ENCODE measurements around the gene COMMD2.
A peak's percentile ranks its signal among the peaks of the same experiment; 100 is the strongest.

COMMD2 gene

DNA sequence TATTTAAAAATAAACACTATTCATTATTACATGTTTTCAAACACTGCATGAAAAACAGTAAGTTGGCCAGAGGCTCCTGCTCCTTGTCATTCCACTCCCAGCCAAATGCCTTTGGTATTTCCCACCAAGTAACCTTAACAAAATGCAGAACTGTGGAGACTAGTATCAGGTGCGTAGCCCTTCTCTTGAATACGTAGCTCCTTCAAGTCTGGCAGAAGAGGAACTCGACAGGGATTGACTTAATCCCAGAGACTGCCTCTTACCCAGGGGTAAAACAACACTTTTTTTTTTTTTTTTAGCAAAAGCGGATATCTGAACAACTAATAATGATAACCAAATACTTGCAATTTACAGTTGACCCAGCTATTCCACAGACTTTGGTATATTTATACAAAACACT lies 738 bp downstream of the COMMD2 start:
- H3K4me1 ChIP-seq (ENCODE audit: low read length): no peaks in the 10 kb centered on the region
- no peak for DNase-seq
- peaks cover 20% of the 10 kb centered on the region for H3K79me2 ChIP-seq (ENCODE audit: low read length)
- no peaks in the 10 kb centered on the region for H3K9me2 ChIP-seq (replicated peaks; ENCODE audit: insufficient read depth, low read length)
- TF ChIP-seq EZH2 (optimal IDR thresholded peaks at IDR 0.05; ENCODE audit: low read depth, low read length) (no peak), EZH2phosphoT487 (IDR thresholded peaks at IDR 0.05; ENCODE audit: low read length) (no peak)
- H3K27ac ChIP-seq (ENCODE audit: low read length): no peak overlapping the region
- H3K9ac ChIP-seq (ENCODE audit: low read length): peak overlapping the region; percentile 68; the same call in 1 of the 2 replicates
- no peaks in the 10 kb centered on the region for H3K36me3 ChIP-seq (replicated peaks; ENCODE audit: insufficient read depth, low read length)
- H3K4me2 ChIP-seq (ENCODE audit: low read depth, low read length): peak overlapping the region; percentile 64
- no peaks in the 10 kb centered on the region for H4K20me1 ChIP-seq (ENCODE audit: insufficient read depth, low read length)
- peaks cover 4% of the 10 kb centered on the region; the same call in 1 of the 2 replicates for H3F3A ChIP-seq (ENCODE audit: insufficient read depth, low read length)
- H3K27me3 ChIP-seq (replicated peaks; ENCODE audit: insufficient read depth, low read length): no peaks in the 10 kb centered on the region
- peak overlapping the region; percentile 83 for H2AFZ ChIP-seq (ENCODE audit: low read length)
- no peaks in the 10 kb centered on the region for H3K9me3 ChIP-seq (replicated peaks; ENCODE audit: insufficient read depth, low read length)
- H3K4me3 ChIP-seq (ENCODE audit: low read length): peak overlapping the region; percentile 80

DNA sequence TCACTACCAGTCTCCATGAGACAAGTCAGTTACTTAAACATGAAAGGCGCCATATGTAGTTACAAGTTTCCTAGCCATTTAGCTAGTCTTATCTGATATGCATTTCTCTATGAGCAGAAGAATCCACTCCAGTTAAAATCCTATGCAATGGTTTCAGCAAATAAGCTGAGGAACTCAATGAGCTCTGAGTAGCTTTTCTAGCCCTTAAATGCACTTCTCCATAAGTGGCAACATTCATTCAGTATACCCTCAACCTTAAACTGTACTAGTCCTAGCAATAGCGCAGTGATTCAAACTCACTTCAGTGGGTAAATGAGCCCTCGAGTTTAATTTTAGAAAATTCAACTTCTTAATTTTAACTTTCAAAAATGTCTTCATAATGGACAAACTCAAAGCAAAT lies 7.7 kb downstream of the COMMD2 start:
- TF ChIP-seq EZH2 (optimal IDR thresholded peaks at IDR 0.05; ENCODE audit: low read depth, low read length) (no peak), EZH2phosphoT487 (IDR thresholded peaks at IDR 0.05; ENCODE audit: low read length) (no peak)
- TF ChIP-seq, protein P1, sequence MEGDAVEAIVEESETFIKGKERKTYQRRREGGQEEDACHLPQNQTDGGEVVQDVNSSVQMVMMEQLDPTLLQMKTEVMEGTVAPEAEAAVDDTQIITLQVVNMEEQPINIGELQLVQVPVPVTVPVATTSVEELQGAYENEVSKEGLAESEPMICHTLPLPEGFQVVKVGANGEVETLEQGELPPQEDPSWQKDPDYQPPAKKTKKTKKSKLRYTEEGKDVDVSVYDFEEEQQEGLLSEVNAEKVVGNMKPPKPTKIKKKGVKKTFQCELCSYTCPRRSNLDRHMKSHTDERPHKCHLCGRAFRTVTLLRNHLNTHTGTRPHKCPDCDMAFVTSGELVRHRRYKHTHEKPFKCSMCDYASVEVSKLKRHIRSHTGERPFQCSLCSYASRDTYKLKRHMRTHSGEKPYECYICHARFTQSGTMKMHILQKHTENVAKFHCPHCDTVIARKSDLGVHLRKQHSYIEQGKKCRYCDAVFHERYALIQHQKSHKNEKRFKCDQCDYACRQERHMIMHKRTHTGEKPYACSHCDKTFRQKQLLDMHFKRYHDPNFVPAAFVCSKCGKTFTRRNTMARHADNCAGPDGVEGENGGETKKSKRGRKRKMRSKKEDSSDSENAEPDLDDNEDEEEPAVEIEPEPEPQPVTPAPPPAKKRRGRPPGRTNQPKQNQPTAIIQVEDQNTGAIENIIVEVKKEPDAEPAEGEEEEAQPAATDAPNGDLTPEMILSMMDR (IDR thresholded peaks at IDR 0.05; ENCODE audit: low read length): no peak
- no peaks in the 10 kb centered on the region for H3F3A ChIP-seq (ENCODE audit: insufficient read depth, low read length)
- H4K20me1 ChIP-seq (ENCODE audit: insufficient read depth, low read length): no peaks in the 10 kb centered on the region
- H3K79me2 ChIP-seq (ENCODE audit: low read length): no peaks in the 10 kb centered on the region
- H3K9me3 ChIP-seq (replicated peaks; ENCODE audit: insufficient read depth, low read length): no peaks in the 10 kb centered on the region
- no peaks in the 10 kb centered on the region for H3K4me1 ChIP-seq (ENCODE audit: low read length)
- DNase-seq: no peak
- H3K27ac ChIP-seq (ENCODE audit: low read length): no peak overlapping the region
- no peaks in the 10 kb centered on the region for H3K9me2 ChIP-seq (replicated peaks; ENCODE audit: insufficient read depth, low read length)
- H3K27me3 ChIP-seq (replicated peaks; ENCODE audit: insufficient read depth, low read length): no peaks in the 10 kb centered on the region
- no peak overlapping the region for H3K4me2 ChIP-seq (ENCODE audit: low read depth, low read length)
- H3K9ac ChIP-seq (ENCODE audit: low read length): no peak overlapping the region
- no peak overlapping the region for H3K4me3 ChIP-seq (ENCODE audit: low read length)
- no peaks in the 10 kb centered on the region; the same call in 1 of the 2 replicates for H3K36me3 ChIP-seq (replicated peaks; ENCODE audit: insufficient read depth, low read length)
- H2AFZ ChIP-seq (ENCODE audit: low read length): no peak overlapping the region

DNA sequence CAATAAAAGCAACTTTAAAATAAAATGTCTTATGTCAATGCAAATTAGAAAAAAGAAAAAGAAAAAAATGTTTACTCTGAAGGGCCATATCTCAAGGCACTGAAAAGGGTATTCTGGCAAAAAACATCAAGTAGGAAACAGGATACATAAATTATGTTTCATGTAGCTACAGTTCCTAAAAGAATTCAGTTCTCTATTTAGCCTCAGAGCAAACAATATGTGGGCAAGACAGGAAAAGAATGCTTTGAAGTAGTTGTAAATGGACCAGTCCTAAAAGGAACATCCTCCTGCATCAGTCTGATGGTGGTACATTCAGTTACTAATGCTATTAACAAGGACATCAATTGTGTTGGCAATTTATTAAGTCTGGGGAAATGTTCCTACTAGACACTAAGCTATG lies 8.1 kb downstream of the COMMD2 start:
- no peak for DNase-seq
- Histone ChIP-seq H3K27ac (ENCODE audit: low read length) (no peak overlapping the region), H2AFZ (ENCODE audit: low read length) (no peak overlapping the region), H3K9ac (ENCODE audit: low read length) (no peak overlapping the region), H4K20me1 (ENCODE audit: insufficient read depth, low read length) (no peaks in the 10 kb centered on the region), H3K27me3 (replicated peaks; ENCODE audit: insufficient read depth, low read length) (no peaks in the 10 kb centered on the region), H3K36me3 (replicated peaks; ENCODE audit: insufficient read depth, low read length) (no peaks in the 10 kb centered on the region; the same call in 1 of the 2 replicates), H3K4me3 (ENCODE audit: low read length) (no peak overlapping the region), H3K9me3 (replicated peaks; ENCODE audit: insufficient read depth, low read length) (no peaks in the 10 kb centered on the region), H3K9me2 (replicated peaks; ENCODE audit: insufficient read depth, low read length) (no peaks in the 10 kb centered on the region), H3F3A (ENCODE audit: insufficient read depth, low read length) (no peaks in the 10 kb centered on the region), H3K79me2 (ENCODE audit: low read length) (no peaks in the 10 kb centered on the region), H3K4me2 (ENCODE audit: low read depth, low read length) (no peak overlapping the region), H3K4me1 (ENCODE audit: low read length) (no peaks in the 10 kb centered on the region)
- no peak for TF ChIP-seq EZH2 (optimal IDR thresholded peaks at IDR 0.05; ENCODE audit: low read depth, low read length)
- TF ChIP-seq, protein P1 (IDR thresholded peaks at IDR 0.05; ENCODE audit: low read length): no peak
- TF ChIP-seq EZH2phosphoT487 (IDR thresholded peaks at IDR 0.05; ENCODE audit: low read length): no peak

DNA sequence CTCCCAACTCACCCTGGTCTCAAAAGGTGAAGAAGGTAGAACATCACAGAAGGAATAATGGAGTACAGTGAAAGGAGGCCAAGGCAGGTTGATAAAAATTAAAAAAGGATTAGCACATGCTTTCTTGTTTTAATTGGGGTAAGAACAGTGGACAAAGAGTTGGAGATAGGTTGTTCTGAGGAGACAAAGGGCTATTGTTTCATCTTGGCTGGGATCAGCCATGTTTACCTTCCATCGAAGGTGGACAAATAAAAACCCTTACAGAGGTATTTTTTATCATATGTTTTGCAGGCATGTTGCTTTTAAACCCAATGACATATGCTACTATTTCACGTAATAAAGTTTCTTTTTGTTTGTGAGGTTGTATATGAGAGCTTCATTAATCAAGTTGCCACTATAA lies 12.9 kb downstream of the COMMD2 start:
- Histone ChIP-seq H3K9me2 (replicated peaks; ENCODE audit: insufficient read depth, low read length) (no peaks in the 10 kb centered on the region), H3K27me3 (replicated peaks; ENCODE audit: insufficient read depth, low read length) (no peaks in the 10 kb centered on the region), H3K27ac (ENCODE audit: low read length) (no peak overlapping the region), H3K4me2 (ENCODE audit: low read depth, low read length) (no peak overlapping the region), H3K9me3 (replicated peaks; ENCODE audit: insufficient read depth, low read length) (no peaks in the 10 kb centered on the region), H3K4me3 (ENCODE audit: low read length) (no peak overlapping the region), H3K36me3 (replicated peaks; ENCODE audit: insufficient read depth, low read length) (no peaks in the 10 kb centered on the region), H3F3A (ENCODE audit: insufficient read depth, low read length) (no peaks in the 10 kb centered on the region), H3K79me2 (ENCODE audit: low read length) (no peaks in the 10 kb centered on the region), H3K4me1 (ENCODE audit: low read length) (peaks cover 7% of the 10 kb centered on the region), H4K20me1 (ENCODE audit: insufficient read depth, low read length) (no peaks in the 10 kb centered on the region), H3K9ac (ENCODE audit: low read length) (no peak overlapping the region), H2AFZ (ENCODE audit: low read length) (no peak overlapping the region)
- TF ChIP-seq, protein P1 (IDR thresholded peaks at IDR 0.05; ENCODE audit: low read length): no peak
- TF ChIP-seq EZH2phosphoT487 (IDR thresholded peaks at IDR 0.05; ENCODE audit: low read length): no peak
- no peak for TF ChIP-seq EZH2 (optimal IDR thresholded peaks at IDR 0.05; ENCODE audit: low read depth, low read length)
- DNase-seq: no peak

All from MM.1S (cell line).